Measurements from ENCODE around the gene TMEM8B.

TMEM8B gene

GRCh38 chr9:35842020-35842745 is 13.2 kb downstream of the TMEM8B start:
- DNase-seq (ENCODE audit: low spot score): no peak

GRCh38 chr9:35842795-35843194 is 13.8 kb downstream of the TMEM8B start:
- DNase-seq (ENCODE audit: low spot score): no peak

- DNase-seq (ENCODE audit: low spot score): no peak
Measured at GRCh38 chr9:35844628-35845270, 15.7 kb downstream of the TMEM8B start.

- no peak for DNase-seq (ENCODE audit: low spot score)
Measured at GRCh38 chr9:35845824-35846771, 17.1 kb downstream of the TMEM8B start.

- no peak for DNase-seq (ENCODE audit: low spot score)
Measured at GRCh38 chr9:35847792-35848572, 19.0 kb downstream of the TMEM8B start.

DNA sequence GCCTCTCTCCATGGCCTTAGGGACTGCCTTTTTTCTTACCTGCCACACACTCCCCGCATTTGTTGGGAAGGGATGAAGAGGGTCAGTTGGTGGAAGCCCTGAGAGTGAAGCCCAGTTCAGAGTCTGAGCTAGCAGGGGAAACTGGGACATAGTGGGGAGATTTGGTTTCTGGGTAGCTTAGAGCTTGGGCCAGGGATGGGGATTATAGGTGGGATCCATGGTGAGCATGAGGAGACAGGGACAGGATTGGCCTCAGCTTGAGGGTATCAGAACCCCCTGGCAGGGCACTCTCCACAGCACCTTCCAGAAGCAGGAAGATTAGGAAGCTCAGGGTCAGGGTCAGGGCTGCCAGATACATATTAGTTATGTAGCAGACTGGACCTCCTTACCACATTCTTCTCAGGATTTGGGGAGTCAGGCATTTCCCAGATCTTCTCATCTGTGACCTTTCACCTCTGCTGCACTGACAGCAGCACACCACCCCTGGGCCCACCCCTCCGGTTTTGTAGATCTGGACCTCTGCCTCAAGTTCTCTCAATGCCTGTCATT is 23.3 kb downstream of the TMEM8B start:
- no peak for DNase-seq (ENCODE audit: low spot score)

DNA sequence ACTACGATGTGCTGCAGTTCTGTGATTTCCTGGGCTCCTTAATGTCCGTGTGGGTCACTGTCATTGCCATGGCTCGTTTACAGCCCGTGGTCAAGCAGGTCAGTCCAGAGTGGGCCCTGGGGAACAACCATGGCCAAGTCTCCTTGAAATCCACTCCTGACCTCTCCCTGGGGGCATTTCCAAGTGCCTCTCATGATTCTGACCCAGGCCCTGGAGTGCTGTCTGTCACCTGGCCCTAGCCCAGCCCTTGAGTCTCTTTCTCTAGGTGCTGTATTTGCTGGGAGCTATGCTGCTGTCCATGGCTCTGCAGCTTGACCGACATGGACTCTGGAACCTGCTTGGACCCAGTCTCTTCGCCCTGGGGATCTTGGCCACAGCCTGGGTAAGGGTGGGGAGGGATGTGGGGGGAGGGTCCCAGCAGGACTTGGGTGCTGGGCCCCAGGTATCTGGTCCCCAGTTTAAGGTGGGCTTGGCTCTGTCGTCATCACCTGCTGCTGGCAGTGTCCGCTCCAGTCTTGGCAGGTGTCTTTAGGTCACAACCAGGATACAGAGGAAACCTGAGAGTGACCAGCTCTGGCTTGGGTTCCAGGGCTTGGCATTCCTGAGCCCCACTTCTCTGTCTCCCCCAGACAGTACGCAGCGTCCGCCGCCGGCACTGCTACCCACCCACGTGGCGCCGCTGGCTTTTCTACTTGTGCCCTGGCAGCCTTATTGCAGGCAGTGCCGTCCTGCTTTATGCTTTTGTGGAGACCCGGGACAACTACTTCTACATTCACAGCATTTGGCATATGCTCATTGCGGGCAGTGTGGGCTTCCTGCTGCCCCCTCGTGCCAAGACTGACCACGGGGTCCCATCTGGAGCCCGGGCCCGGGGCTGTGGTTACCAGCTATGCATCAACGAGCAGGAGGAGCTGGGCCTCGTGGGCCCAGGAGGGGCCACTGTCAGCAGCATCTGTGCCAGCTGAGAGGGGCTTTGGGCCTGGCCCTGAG is 24.1 kb downstream of the TMEM8B start:
- no peak for DNase-seq (ENCODE audit: low spot score)

DNA sequence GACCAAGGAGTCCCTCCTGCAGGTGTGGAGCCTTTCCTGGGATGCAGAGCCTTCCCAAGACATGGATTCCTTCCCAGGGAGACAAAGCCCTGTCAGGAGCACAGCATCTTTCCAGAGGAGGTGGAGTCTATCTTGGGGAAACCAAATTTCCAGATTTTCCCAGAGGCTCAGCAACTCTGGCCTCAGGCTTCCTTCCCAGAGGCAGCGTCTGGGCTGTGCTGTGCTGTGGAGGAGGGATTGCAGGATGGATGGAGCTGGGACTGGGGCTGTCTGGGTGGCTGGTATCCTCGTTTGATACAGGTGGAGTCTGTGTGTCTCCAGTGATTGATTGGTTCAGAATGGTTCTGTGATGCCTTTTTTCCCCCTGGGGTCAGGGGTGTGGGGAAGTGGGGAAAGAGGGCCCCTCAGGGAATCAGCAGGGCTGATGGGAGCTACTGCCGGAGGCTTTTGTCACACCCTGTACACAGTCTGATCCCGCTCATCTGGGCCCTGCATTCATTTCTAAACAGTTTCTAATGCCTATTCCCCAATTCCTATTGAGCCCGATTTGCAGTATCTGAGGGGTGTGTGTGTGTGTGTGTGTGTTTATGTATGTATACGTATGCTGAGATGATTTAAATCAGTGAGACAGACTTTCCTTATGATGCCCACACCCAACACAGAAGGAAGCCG is 25.2 kb downstream of the TMEM8B start:
- DNase-seq (ENCODE audit: low spot score): no peak

- DNase-seq (ENCODE audit: low spot score): no peak
Measured at GRCh38 chr9:35856206-35856605, 27.2 kb downstream of the TMEM8B start.

GRCh38 chr9:35856882-35857281 is 27.9 kb downstream of the TMEM8B start:
- no peak for DNase-seq (ENCODE audit: low spot score)

GRCh38 chr9:35858458-35858857 is 29.4 kb downstream of the TMEM8B start:
- no peak for DNase-seq (ENCODE audit: low spot score)

- DNase-seq (ENCODE audit: low spot score): no peak
Measured at GRCh38 chr9:35859310-35859989, 30.4 kb downstream of the TMEM8B start.

- no peak for DNase-seq (ENCODE audit: low spot score)
Measured at GRCh38 chr9:35859990-35860339, 30.9 kb downstream of the TMEM8B start.

- no peak for DNase-seq (ENCODE audit: low spot score)
Measured at GRCh38 chr9:35861161-35861897, 32.3 kb downstream of the TMEM8B start.

DNA sequence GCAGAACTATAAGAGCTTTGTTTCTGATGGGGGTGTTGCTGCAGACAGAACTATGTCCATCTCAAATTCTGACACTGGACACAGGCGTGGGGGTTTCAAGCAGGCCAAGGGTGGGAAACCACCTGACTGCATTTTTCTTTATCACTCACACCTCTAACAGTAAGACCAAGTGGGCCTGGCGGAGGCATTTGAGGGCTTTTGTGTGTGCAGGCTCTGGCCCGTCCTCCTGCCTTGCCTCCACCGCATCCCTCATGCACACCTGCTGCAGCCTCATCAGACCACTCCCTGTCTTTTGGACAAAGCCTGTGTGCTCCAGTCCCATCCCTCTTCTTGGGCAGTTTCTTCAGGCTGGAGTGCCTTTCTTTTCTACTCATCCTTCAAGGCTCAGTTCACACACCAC is 33.3 kb downstream of the TMEM8B start:
- DNase-seq (ENCODE audit: low spot score): no peak

GRCh38 chr9:35863583-35863982 is 34.6 kb downstream of the TMEM8B start:
- no peak for DNase-seq (ENCODE audit: low spot score)

- DNase-seq (ENCODE audit: low spot score): no peak
Measured at GRCh38 chr9:35864695-35865255, 35.7 kb downstream of the TMEM8B start.

GRCh38 chr9:35867538-35867937 is 38.5 kb downstream of the TMEM8B start:
- DNase-seq (ENCODE audit: low spot score): no peak

Measured in HuH-7.5 (cell line).